Glomerular endothelial cell (primary cell): Measurements from ENCODE around the gene DIS3L. TPM values are rescaled to one million over a fixed set of nuclear protein-coding genes. Genes with fewer than 3 reads are reported as not detected.

Experiments
- total RNA-seq: library from RNA; depleted of rRNA; stranded (reverse); fragments of >200 nt; gene quantifications from 2 replicates; pipeline ENCODE4 v1.2.3, GENCODE V29; 2015

Gene DIS3L
- total RNA-seq, 1 donor from 2014 or later, result 11.3 TPM

Other genes starting within 250 kb of the DIS3L start
- 0.18 and 0.73 TPM in 2 replicates for gene MEGF11, start 39.8 kb upstream of the DIS3L start, total RNA-seq
- 2.7 and 3.6 TPM in 2 replicates for gene TIPIN, start 63.1 kb downstream of the DIS3L start, total RNA-seq
- gene MAP2K1, start 93.3 kb downstream of the DIS3L start, total RNA-seq, result 52.8 and 78.8 TPM in 2 replicates
- 12.1 and 24.7 TPM in 2 replicates for gene SNAPC5, start 204.2 kb downstream of the DIS3L start, total RNA-seq
- gene RPL4, start 211.3 kb downstream of the DIS3L start, total RNA-seq, result 2,424 and 3,654 TPM in 2 replicates
- gene ZWILCH, start 211.8 kb downstream of the DIS3L start, total RNA-seq, result 11.8 and 17.3 TPM in 2 replicates